ENCODE data around the gene SBF2.
"Not testable (repeated sequence)": the region's sequence is repeated elsewhere in the genome, so short reads cannot be mapped to it uniquely, and the experiment has no call there.

SBF2 gene

DNA sequence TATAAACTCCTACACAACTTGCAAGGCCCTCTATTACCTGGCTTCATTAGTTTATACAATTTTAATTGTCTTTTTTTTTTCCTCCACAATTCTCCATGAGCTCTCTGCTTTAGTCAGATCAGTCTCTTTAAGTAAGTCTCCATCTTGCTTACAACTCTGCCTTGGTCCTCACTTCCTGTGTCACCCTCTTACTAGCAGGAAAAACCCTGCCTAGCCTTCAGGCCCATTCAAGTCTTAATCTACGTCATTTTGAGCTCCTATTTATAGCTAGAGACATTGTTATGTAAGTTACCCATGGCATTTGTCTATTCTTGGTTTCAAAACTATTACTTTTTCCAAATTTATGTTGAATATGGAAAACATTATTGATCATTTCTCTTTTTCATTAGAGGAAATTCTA, 177.4 kb downstream of the SBF2 start:
- DNase-seq (ENCODE audit: low spot score) = no peak

DNA sequence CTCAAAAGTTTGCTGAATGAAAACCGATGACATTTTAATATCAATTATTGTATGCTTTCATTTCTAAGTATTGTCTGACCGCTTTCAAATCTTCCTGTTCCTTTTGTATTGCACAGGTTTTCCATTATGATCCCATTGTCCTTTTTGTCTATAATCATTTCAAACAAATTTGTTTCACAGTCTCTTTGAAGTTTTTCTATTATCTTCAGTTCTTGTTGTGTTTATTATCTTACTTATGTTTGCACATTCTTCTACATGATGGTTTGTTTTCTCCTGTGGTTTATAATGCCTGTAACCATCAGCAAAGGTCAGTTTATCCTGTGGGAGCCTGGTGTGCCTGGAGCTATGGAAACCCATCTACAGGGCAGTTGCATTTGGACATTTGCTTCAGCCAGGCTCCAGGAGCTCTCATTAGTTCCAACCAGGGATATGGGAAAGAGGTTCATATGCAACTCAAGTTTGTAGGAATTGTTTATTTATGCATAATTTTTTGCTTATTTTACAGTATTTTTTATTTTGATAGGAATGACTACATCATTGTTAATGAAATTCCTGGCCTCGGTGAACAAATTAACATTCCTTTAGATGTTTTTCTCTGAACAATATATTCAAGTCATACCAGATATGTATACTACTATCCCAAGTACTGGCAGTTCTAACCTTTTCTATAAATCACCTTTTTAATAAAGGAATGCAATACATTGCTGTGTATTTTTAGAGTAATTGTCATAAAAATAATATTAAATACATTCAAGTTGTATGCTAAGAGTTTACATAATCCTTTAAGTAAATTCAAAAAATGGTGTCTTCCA, 179.2 kb downstream of the SBF2 start:
- no peak for DNase-seq (ENCODE audit: low spot score)

DNA sequence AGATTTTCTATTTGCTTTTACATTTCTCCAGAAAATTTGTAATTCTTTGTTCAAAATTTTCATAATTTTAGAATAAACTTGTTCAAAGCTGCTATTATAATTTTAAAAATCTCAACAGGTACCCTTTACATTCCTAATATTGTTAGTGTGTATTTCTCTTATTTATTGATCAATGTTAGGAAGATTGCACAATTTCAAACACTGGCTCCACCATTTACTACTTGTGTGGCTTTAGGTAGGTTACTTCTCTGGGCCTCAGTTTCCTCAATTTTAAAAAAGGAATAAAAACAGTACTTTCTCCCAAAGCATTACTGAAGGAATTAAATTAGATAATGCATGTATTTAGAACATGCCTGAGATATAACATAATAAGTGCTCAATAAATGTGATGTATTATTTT, 180.2 kb downstream of the SBF2 start:
- DNase-seq (ENCODE audit: low spot score) = no peak

DNA sequence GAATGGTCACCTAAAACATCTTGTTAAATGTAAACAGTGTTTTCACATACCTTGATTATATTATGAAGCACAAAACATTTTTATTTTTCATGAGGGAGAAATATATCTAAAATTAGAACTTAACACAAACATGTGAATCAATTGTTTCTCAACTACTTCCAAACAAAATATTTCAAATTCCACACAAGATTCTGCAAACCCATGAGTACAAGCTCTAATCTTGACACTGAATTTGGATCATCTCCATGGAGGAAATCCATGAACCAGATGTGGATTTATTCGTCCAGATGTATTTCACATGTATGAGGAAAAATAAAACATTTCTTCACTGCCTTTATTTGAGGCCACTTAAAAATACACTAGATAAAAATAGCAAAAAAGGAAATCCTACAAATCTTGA, 184.2 kb downstream of the SBF2 start:
- no peak for DNase-seq (ENCODE audit: low spot score)

DNA sequence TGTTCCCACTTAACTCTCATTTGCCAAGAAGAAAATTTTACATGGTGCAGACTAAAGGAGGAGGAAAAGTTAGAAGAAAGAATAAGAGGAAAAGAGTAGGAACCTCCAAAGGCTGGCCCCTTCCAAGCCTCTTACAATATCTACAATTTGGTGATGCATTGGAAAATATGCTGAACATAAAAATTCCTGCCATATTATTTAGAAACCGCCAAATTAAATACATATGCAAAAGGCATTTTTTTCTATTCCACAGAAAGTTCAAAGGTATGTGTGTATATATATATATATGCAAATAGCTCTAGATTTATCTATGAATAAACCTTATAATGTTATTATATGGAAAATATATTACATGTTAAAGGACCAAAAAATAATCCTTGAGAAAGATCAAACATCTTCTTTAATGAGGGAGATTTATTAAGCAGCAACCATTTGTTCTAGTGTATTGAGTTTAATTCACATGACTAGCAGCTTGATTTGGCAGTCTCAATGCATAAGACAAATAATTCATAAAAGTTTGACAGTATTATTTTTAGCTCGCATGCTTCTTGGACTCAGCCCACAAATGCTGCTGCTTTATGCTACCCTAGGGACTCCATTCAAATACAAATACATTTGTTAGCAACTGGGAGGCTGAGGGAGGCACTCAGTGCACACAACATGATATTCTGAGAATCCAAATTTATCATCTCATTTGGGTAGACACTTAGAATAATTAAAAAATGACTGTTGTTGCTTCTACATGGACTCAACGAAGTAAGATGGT, 184.9 kb downstream of the SBF2 start:
- no peak for DNase-seq (ENCODE audit: low spot score)

DNA sequence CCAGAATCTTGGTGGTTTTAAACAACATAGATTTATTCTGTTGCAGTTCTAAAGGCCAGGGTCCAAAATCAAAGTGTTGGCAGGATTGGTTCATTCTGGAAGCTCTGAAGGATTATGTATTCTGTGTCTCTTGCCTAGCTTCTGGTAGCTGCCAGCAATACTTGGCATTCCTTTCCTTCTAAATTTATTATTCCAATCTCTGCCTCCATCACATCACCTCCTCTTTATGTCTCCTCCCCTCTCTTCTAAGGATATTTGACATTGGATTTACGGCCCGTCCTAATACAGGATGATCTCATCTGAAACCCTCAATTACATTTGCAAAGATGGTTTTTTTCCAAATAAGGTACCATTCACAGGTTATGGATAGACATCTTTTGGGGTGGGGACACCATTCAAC, 186.5 kb downstream of the SBF2 start:
- no peak for DNase-seq (ENCODE audit: low spot score)

DNA sequence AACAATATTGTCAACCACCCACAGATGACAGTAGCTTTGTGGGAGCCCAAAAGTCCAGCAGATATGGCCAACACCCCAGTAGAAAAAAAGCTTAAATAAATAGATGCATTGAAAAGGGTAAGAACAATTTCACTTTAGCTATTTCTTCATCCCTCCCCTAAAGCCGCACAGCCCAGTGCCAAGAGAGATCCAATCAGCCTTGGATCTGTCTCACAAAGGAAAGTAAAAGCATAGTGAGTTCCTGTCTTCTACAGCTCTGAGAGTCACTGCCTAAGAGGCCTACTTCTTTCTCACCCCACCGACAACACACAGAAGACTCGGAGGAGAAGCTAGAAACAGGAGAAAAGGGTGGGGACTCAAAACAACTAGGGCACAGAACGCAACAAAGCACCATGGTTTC, 196.4 kb downstream of the SBF2 start:
- DNase-seq (ENCODE audit: low spot score) = no peak

DNA sequence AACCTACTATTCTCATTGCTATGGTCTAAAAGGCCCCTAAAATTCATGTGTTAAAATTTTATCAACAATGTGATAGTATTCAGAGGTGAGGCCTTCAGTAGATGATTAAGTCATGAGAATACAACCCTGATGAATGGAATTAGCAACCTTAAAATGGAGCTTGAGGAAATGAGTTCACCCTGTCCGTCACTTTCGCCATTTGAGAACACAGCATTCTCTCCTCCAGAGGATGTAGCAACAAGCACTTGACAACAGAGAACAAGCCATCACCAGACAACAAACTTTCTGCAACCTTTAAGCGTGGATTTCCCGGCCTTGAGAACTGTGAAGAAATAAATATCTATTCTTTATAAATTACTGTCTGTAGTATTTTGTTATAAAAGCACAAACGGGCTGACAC, 197.0 kb downstream of the SBF2 start:
- DNase-seq (ENCODE audit: low spot score) = no peak

DNA sequence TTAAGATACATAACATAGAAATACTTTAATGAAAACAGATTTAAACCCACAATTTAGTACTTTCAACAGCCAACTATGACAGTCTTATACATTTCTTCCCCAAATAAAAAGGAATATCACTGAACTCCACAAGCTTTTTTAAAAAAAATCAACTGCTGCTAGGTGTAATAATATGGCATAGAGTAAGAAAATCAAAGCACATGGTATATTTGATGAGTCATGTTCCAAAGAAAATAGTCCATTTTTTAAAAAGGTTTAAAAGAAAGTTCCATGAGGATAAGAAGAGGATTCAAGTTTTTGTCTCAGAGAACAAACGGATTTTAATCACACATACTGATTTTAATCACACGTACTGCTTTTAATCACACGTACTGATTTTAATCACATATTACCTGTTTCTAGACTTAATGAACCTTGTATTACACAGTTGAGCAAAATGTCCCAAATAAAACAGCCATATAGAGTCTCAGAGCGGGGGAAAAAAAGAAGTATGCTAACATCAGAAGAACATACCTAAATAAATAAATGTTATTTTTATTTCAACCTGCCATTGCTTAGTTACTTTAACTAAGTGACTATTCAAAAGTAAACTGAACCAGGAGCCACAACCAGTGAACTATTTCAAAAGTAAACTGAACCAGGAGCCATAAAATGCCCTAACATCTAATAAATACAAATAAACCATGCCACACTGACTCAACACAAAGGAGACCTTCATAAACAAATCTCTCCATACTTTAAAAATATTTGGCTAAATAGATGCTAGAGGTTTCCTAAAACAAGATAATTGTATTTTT, 198.4 kb downstream of the SBF2 start:
- no peak for DNase-seq (ENCODE audit: low spot score)

DNA sequence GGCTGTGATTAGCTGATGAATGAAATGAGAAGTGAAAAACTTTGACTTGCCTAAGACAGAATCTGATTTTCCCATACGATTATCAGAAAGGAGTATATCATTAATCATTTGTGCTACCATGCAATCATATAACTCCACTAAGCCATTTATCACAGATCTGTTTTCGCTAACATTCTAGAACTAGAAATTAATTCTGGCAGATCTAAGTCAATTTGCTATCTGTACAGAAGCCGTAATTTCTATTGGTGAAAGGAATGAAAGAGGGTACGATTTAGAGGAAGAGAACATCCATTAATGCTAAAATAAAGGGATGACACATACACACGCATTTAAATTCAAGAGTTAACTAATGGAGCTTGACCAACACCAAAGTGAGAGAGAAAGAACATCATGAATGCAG, 201.6 kb downstream of the SBF2 start:
- no peak for DNase-seq (ENCODE audit: low spot score)

DNA sequence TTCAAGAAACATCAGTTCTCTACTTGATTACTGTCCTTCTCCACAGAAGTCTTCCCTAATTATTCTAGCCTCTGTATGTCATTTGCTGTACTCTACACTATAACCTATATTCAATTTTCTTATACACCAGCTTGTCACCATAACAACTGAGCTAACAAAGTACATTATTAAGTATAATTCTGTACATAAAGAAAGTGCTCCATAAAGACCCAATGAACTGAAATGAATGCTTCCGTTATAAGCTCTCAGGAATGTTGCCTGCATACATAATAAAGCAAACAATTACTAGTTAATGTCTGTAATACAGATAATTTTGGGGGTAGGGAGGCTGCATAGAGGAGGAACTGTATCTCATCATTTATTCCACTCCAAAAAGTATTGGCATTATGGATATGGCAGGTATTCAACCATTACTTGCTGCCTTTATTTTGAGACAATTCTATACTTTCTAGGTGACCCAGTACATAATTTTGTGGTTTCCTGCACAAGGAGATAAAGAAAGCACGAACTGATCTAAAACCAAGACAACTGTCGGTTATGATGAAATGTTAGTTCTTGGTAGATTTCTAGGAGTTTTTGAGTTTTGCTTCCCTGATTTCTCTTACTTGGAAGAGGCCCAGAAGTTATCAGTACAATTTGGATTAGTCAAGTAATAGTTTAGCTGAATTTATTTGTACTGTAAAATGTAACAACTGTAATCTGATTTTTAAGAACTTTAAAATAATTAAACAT, 202.5 kb downstream of the SBF2 start:
- no peak for DNase-seq (ENCODE audit: low spot score)

DNA sequence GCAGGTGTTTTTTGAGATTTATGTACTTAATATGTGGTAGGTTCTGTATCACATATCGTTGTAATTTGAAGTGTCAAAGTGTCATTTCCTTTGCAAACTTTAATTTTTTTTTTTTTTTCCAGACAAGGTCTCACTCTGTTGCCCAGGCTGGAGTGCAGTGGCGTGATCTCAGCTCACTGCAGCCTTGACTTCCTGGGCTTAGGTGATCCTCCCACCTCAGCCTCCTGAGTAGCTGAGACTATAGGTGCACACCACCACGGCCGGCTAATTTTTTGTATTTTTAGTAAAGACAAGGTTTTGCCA, 206.1 kb downstream of the SBF2 start:
- not testable (repeated sequence) for DNase-seq (ENCODE audit: low spot score)

DNA sequence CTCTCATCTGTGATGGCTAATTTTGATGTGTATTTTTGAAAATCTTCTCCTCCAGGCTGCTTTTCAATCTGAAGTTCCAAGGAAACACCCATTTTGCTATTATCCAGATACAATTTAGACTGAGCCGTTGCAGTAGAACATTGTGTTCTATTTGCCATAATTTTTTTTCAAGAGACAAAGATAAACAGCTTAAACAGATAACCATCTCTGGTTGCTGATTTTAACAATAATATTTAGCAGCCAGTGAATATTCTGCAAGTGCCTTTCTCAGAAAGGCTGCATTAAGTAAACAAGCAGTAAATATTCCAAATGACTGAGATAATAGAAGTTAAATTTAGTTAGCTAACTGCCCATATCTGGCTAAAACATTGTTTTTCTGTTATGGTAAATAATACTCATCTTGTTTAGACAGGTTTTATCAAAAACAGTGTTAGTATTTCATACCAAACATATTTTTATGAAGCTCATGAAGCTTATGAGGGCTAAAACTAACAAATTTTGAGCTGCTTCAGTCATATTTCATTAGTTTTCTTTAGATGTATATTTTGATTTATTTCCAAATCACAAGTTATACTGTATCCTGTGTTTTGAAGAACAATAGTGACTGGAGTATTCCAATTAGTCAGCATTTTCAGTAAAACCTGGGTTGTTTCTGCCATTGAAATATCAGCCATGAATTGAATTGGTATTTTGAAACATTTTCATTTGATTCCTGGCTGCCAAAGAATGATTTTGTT, 206.7 kb downstream of the SBF2 start:
- no peak for DNase-seq (ENCODE audit: low spot score)

DNA sequence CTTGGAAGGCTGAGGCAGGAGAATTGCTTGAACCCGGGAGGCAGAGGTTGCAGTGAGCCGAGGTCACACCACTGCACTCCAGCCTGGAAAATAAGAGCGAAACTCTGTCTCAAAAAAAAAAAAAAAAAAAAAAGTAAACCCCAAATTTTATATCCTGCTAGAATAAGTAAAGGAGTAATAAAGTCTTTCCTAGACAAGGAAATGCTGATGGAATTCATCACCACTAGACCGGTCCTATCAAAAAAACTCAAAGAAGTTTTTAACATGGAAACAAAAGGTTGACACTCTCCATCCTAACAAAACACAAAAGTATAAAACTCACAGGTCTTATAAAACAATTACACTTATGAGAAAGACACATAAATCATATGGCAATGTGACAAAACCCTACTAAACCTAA, 213.9 kb downstream of the SBF2 start:
- no peak for DNase-seq (ENCODE audit: low spot score)

DNA sequence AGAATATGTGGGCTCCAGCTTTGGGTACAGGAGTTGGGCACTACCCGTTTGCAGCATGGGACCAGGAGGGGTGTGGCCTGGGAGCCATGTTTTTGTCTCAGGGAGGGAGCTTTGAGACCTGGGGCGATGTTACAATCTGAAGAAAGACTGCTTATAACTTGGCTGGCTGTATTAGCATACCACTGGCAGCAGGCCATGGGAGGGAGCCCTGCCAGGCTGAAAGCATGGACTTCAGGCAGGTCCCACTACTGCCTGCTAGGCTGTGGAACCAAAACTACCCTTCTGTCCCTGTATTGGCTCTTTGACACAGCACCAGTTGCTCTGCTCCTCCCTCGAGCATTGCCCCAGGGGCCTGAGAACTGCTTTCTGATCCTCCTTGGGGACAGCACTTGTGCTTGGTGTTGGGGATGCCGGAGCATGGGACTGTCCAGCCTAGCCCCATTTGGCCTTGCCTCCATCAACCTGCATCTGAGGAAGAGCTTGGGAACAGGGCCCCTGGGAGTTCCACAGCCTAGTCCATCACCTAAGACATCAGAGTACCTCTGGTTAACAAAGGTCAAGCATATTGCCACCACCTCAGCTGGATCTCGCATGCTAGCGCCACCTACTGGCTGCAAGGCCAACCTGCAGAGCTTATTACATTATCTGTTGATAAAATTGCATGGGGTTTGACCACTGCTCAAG, 217.4 kb downstream of the SBF2 start:
- no peak for DNase-seq (ENCODE audit: low spot score)

DNA sequence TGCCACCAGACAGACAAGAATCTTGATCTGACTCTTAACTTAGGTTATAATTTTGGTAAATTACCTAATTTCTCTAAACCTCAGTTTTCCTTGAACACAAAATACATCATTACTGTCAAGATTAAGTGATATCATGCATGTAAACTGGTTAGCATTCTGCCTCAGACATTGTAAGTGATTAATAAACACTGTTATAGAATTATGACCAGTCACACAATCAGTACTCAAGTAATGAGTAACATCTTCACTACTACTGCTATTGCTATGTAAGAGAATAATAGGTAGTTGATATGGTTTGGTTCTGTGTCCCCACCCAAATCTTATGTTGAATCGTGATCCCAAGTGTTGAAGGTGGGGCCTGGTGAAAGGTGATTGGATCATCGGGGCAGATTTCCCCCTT, 218.9 kb downstream of the SBF2 start:
- DNase-seq (ENCODE audit: low spot score) = no peak

DNA sequence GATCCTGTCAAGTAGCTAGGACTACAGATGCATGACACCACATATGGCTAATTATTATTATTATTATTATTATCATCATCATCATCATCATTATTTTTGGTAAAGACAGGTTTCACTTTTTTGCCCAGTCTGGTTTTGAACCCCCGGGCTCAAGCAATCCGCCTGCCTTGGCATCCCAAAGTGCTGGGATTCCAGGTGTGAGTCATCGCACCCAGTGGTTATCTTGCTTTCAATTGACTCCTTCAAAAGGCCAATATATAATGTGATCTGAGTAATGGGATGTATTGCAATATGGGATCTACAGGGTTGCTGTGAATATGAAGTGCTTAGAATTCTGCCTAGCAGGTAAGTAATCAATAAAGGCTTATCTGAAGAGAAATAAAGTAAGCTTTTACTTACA, 221.2 kb downstream of the SBF2 start:
- no peak for DNase-seq (ENCODE audit: low spot score)

DNA sequence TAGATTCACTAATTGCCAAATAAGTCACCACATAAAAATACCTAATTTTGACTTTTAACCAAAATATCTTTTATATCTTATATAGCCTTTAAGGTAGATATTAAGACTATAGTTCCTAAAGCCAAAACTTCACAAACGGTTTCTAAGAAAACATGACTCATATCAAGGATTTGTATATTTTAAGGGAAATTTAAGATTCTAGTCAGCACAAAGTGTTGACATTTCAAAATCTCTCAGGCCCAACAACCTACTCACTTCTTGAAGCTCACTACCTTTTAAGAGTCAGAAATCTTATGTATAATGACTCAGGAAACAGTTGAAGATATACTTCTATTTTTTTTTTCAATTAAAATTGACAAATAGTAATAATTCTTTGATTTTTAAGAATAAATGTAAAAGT, 221.9 kb downstream of the SBF2 start:
- DNase-seq (ENCODE audit: low spot score) = no peak

DNA sequence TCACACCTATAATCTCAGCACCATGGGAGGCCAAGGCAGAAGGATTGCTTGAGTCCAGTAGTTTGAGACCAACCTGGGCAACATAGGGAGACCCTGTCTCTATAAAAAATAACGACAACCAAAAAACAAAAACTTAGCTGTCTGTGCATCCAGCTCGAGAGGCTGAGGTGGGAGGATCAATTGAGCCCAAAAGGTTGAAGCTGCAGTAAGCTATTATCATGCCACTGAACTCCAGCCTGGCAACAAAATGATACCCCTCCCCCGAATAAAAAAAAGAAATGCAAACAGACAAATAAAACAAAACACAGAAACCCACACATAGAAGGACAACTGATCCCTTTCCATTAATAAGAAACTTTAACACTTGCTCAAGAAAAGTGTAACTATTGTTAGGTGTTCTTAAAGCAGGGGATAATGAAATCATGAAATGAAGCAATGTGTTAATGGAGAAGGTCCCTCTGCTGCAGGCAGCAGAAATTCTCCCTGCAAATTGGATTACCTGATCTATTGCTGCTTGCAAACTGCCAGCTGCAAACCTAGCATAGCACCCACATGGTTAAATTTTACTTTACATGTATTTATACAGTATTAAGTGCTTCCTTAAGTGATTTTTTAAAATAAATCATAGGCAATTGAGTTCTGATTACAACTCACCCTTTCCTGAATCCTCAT, 226.3 kb downstream of the SBF2 start:
- DNase-seq (ENCODE audit: low spot score) = no peak

DNA sequence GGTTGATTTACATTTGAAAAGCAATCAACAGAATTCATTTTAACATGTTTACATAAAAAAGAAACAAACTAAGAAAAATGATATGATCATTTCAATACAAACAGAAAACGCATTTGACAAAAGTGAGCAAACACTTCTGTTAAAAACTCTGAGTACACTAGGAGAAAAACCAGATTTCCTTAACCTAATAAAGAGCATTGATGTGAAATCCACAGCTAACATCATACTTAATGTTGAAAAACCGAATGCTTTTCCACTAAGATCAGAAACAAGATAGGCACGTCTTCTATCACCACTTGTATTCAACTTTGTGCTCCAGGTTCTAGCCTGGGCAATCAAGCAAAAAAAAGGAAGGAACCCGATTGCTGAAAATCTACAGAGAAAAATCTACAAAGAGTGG, 227.6 kb downstream of the SBF2 start:
- no peak for DNase-seq (ENCODE audit: low spot score)

DNA sequence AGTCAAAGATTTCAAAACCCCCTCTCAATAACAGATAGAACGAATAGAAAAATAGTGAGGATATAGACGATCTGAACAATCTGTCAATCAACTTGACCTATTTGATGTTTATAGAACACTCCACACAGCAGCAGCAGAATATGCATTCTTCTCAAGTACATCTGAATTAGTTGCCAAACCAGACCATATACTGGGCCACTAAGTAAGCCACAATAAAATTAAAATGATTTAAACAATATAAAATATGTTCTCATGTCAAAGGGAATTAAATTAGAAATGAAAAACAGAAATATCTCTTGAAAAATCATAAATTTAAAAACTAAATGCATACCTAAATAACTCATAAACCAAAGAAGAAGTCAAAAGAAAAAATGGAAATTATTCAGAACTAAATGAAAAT, 229.2 kb downstream of the SBF2 start:
- DNase-seq (ENCODE audit: low spot score) = no peak
